ENCODE measurements around the gene ZBED1.
"Not testable (repeated sequence)": the region's sequence is repeated elsewhere in the genome, so short reads cannot be mapped to it uniquely, and the experiment has no call there.

ZBED1 gene

GRCh38 chrX:2454620-2455019 lies 46.2 kb downstream of the ZBED1 start:
- not testable (repeated sequence) for H3K9ac ChIP-seq (ENCODE audit: low read depth in 1 of 2, low read length in 2 of 2); H3K9me3 ChIP-seq (ENCODE audit: control insufficient read depth in 1 of 2, low read length in 2 of 2); H3K36me3 ChIP-seq (ENCODE audit: control insufficient read depth in 1 of 2, insufficient read depth in 2 of 2, low read length in 2 of 2); H3K27me3 ChIP-seq (ENCODE audit: control insufficient read depth in 1 of 2, insufficient read depth in 2 of 2, low read length in 2 of 2); H3K27ac ChIP-seq (ENCODE audit: low read depth, low read length); H3K4me3 ChIP-seq (ENCODE audit: low read depth in 1 of 2, low read length in 2 of 2)
- peaks cover 0 to 10% of the 10 kb centered on the region in 2 donors for H3K4me1 ChIP-seq (ENCODE audit: control insufficient read depth in 1 of 2, insufficient read depth in 2 of 2, low read length in 2 of 2)

GRCh38 chrX:2452799-2453198 lies 48.0 kb downstream of the ZBED1 start:
- no peak overlapping the region for H3K4me3 ChIP-seq (ENCODE audit: low read depth in 1 of 2, low read length in 2 of 2)
- no peak overlapping the region for H3K27ac ChIP-seq (ENCODE audit: low read depth, low read length)
- no peak overlapping the region for H3K9ac ChIP-seq (ENCODE audit: low read depth in 1 of 2, low read length in 2 of 2)
- peaks cover 0 to 10% of the 10 kb centered on the region in 2 donors for H3K4me1 ChIP-seq (ENCODE audit: control insufficient read depth in 1 of 2, insufficient read depth in 2 of 2, low read length in 2 of 2)
- peaks cover 0 to 4% of the 10 kb centered on the region in 2 donors for H3K9me3 ChIP-seq (ENCODE audit: control insufficient read depth in 1 of 2, low read length in 2 of 2)
- no peaks in the 10 kb centered on the region for H3K27me3 ChIP-seq (ENCODE audit: control insufficient read depth in 1 of 2, insufficient read depth in 2 of 2, low read length in 2 of 2)
- H3K36me3 ChIP-seq (ENCODE audit: control insufficient read depth in 1 of 2, insufficient read depth in 2 of 2, low read length in 2 of 2) = peaks cover 0 to 6% of the 10 kb centered on the region in 2 donors

GRCh38 chrX:2452317-2452784 lies 48.4 kb downstream of the ZBED1 start:
- no peak overlapping the region for H3K9ac ChIP-seq (ENCODE audit: low read depth in 1 of 2, low read length in 2 of 2)
- no peak overlapping the region for H3K27ac ChIP-seq (ENCODE audit: low read depth, low read length)
- peaks cover 2 to 4% of the 10 kb centered on the region in 2 donors for H3K9me3 ChIP-seq (ENCODE audit: control insufficient read depth in 1 of 2, low read length in 2 of 2)
- H3K36me3 ChIP-seq (ENCODE audit: control insufficient read depth in 1 of 2, insufficient read depth in 2 of 2, low read length in 2 of 2) = peaks cover 0 to 7% of the 10 kb centered on the region in 2 donors
- H3K4me3 ChIP-seq (ENCODE audit: low read depth in 1 of 2, low read length in 2 of 2) = no peak overlapping the region
- H3K27me3 ChIP-seq (ENCODE audit: control insufficient read depth in 1 of 2, insufficient read depth in 2 of 2, low read length in 2 of 2) = no peaks in the 10 kb centered on the region
- H3K4me1 ChIP-seq (ENCODE audit: control insufficient read depth in 1 of 2, insufficient read depth in 2 of 2, low read length in 2 of 2) = peaks cover 0 to 10% of the 10 kb centered on the region in 2 donors

- H3K36me3 ChIP-seq (ENCODE audit: control insufficient read depth in 1 of 2, insufficient read depth in 2 of 2, low read length in 2 of 2) = peaks cover 0 to 8% of the 10 kb centered on the region in 2 donors
- H3K27ac ChIP-seq (ENCODE audit: low read depth, low read length) = no peak overlapping the region
- peaks cover 0 to 10% of the 10 kb centered on the region in 2 donors for H3K4me1 ChIP-seq (ENCODE audit: control insufficient read depth in 1 of 2, insufficient read depth in 2 of 2, low read length in 2 of 2)
- no peak overlapping the region for H3K9ac ChIP-seq (ENCODE audit: low read depth in 1 of 2, low read length in 2 of 2)
- H3K27me3 ChIP-seq (ENCODE audit: control insufficient read depth in 1 of 2, insufficient read depth in 2 of 2, low read length in 2 of 2) = no peaks in the 10 kb centered on the region
- peaks cover 6% of the 10 kb centered on the region in 2 donors for H3K9me3 ChIP-seq (ENCODE audit: control insufficient read depth in 1 of 2, low read length in 2 of 2)
- no peak overlapping the region for H3K4me3 ChIP-seq (ENCODE audit: low read depth in 1 of 2, low read length in 2 of 2)
These were observed 49.1 kb downstream of the ZBED1 start for GRCh38 chrX:2451501-2452316.

GRCh38 chrX:2450681-2451080 lies 50.1 kb downstream of the ZBED1 start:
- Histone ChIP-seq H3K4me1 (ENCODE audit: control insufficient read depth in 1 of 2, insufficient read depth in 2 of 2, low read length in 2 of 2) (peaks cover 0 to 7% of the 10 kb centered on the region in 2 donors), H3K27ac (ENCODE audit: low read depth, low read length) (no peak overlapping the region), H3K9ac (ENCODE audit: low read depth in 1 of 2, low read length in 2 of 2) (no peak overlapping the region), H3K36me3 (ENCODE audit: control insufficient read depth in 1 of 2, insufficient read depth in 2 of 2, low read length in 2 of 2) (peaks cover 0 to 14% of the 10 kb centered on the region in 2 donors), H3K4me3 (ENCODE audit: low read depth in 1 of 2, low read length in 2 of 2) (no peak overlapping the region), H3K9me3 (ENCODE audit: control insufficient read depth in 1 of 2, low read length in 2 of 2) (peaks cover 6% of the 10 kb centered on the region in 2 donors), H3K27me3 (ENCODE audit: control insufficient read depth in 1 of 2, insufficient read depth in 2 of 2, low read length in 2 of 2) (no peaks in the 10 kb centered on the region)

GRCh38 chrX:2449135-2449886 lies 51.5 kb downstream of the ZBED1 start:
- Histone ChIP-seq H3K27me3 (ENCODE audit: control insufficient read depth in 1 of 2, insufficient read depth in 2 of 2, low read length in 2 of 2) (no peaks in the 10 kb centered on the region), H3K9ac (ENCODE audit: low read depth in 1 of 2, low read length in 2 of 2) (no peak overlapping the region), H3K36me3 (ENCODE audit: control insufficient read depth in 1 of 2, insufficient read depth in 2 of 2, low read length in 2 of 2) (peaks cover 0 to 14% of the 10 kb centered on the region in 2 donors), H3K27ac (ENCODE audit: low read depth, low read length) (no peak overlapping the region), H3K4me1 (ENCODE audit: control insufficient read depth in 1 of 2, insufficient read depth in 2 of 2, low read length in 2 of 2) (peaks cover 0 to 7% of the 10 kb centered on the region in 2 donors), H3K4me3 (ENCODE audit: low read depth in 1 of 2, low read length in 2 of 2) (no peak overlapping the region), H3K9me3 (ENCODE audit: control insufficient read depth in 1 of 2, low read length in 2 of 2) (peaks cover 6% of the 10 kb centered on the region in 2 donors)

- peaks cover 0 to 10% of the 10 kb centered on the region in 2 donors for H3K36me3 ChIP-seq (ENCODE audit: control insufficient read depth in 1 of 2, insufficient read depth in 2 of 2, low read length in 2 of 2)
- H3K4me1 ChIP-seq (ENCODE audit: control insufficient read depth in 1 of 2, insufficient read depth in 2 of 2, low read length in 2 of 2) = peaks cover 0 to 7% of the 10 kb centered on the region in 2 donors
- H3K4me3 ChIP-seq (ENCODE audit: low read depth in 1 of 2, low read length in 2 of 2) = no peak overlapping the region
- peaks cover 2 to 6% of the 10 kb centered on the region in 2 donors for H3K9me3 ChIP-seq (ENCODE audit: control insufficient read depth in 1 of 2, low read length in 2 of 2)
- no peaks in the 10 kb centered on the region for H3K27me3 ChIP-seq (ENCODE audit: control insufficient read depth in 1 of 2, insufficient read depth in 2 of 2, low read length in 2 of 2)
- no peak overlapping the region for H3K27ac ChIP-seq (ENCODE audit: low read depth, low read length)
- H3K9ac ChIP-seq (ENCODE audit: low read depth in 1 of 2, low read length in 2 of 2) = no peak overlapping the region
These were observed 53.3 kb downstream of the ZBED1 start for GRCh38 chrX:2447484-2447883.

- Histone ChIP-seq H3K27me3 (ENCODE audit: control insufficient read depth in 1 of 2, insufficient read depth in 2 of 2, low read length in 2 of 2) (no peaks in the 10 kb centered on the region), H3K9me3 (ENCODE audit: control insufficient read depth in 1 of 2, low read length in 2 of 2) (peaks cover 2 to 6% of the 10 kb centered on the region in 2 donors), H3K9ac (ENCODE audit: low read depth in 1 of 2, low read length in 2 of 2) (no peak overlapping the region), H3K27ac (ENCODE audit: low read depth, low read length) (no peak overlapping the region), H3K36me3 (ENCODE audit: control insufficient read depth in 1 of 2, insufficient read depth in 2 of 2, low read length in 2 of 2) (peaks cover 0 to 8% of the 10 kb centered on the region in 2 donors), H3K4me1 (ENCODE audit: control insufficient read depth in 1 of 2, insufficient read depth in 2 of 2, low read length in 2 of 2) (peaks cover 0 to 6% of the 10 kb centered on the region in 2 donors), H3K4me3 (ENCODE audit: low read depth in 1 of 2, low read length in 2 of 2) (no peak overlapping the region)
These were observed 54.0 kb downstream of the ZBED1 start for GRCh38 chrX:2446815-2447214.

- H3K27ac ChIP-seq (ENCODE audit: low read depth, low read length) = no peak overlapping the region
- peaks cover 2 to 6% of the 10 kb centered on the region in 2 donors for H3K9me3 ChIP-seq (ENCODE audit: control insufficient read depth in 1 of 2, low read length in 2 of 2)
- H3K4me3 ChIP-seq (ENCODE audit: low read depth in 1 of 2, low read length in 2 of 2) = no peak overlapping the region
- H3K36me3 ChIP-seq (ENCODE audit: control insufficient read depth in 1 of 2, insufficient read depth in 2 of 2, low read length in 2 of 2) = peaks cover 0 to 8% of the 10 kb centered on the region in 2 donors
- no peaks in the 10 kb centered on the region for H3K4me1 ChIP-seq (ENCODE audit: control insufficient read depth in 1 of 2, insufficient read depth in 2 of 2, low read length in 2 of 2)
- no peaks in the 10 kb centered on the region for H3K27me3 ChIP-seq (ENCODE audit: control insufficient read depth in 1 of 2, insufficient read depth in 2 of 2, low read length in 2 of 2)
- no peak overlapping the region for H3K9ac ChIP-seq (ENCODE audit: low read depth in 1 of 2, low read length in 2 of 2)
These were observed 54.8 kb downstream of the ZBED1 start for GRCh38 chrX:2445662-2446623.
